OCI-LY7 (cell line): ENCODE data around the gene AZU1.

Source experiments
- EZH2phosphoT487 ChIP-seq: fragments of 200-600 bp; sonication (generic); IDR thresholded peaks from 2 replicates; pipeline ENCODE4 v1.6.1; 2018; ENCODE audit warnings: low read depth, borderline replicate concordance, mild to moderate bottlenecking, mixed run types, antibody characterized with exemption, low read length, moderate library complexity, mixed read lengths
- TF ChIP-seq, protein P1 (sequence below): fragments of 200-600 bp; sonication (generic); conservative IDR thresholded peaks from 2 replicates; pipeline ENCODE4 v1.5.1; 2014; ENCODE audit warnings: mild to moderate bottlenecking, antibody characterized with exemption, low read length, moderate library complexity, mixed read lengths

DNA sequence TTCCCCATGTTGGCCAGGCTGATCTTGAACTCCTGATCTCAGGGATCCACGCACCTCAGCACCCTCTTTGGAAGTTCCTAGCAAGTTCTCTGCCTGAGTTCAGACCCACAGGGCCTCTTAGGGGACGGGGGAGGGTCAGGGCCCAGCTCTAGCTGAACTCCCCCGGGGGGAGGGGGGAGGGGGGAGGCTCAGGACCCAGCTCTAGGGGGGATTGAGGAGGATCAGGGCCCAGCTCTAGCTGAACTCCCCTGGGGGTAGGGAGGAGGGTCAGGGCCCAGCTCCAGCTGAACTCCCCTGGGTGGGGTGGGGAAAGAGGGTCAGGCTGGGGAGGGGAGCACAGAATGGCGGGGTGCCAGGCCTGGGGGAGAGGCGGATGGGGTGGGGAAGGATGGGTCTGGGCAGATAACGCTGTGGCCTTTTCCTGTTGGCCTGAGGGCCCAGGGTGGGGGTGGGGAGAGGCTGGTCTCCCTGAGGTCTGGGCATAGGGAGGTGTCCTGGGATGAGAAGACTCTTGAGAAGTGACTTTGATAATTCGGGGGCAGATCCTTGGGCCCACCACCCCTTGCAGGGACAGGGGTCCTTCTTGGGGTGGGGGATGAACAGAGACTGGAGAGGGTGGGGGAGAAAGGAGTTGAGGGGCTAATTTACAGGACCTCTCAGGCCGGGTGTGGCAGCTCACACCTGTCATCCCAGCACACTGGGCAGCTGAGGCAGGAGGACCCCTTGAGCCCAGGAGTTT is 35.9 kb upstream of the AZU1 start:
- TF ChIP-seq, protein P1, sequence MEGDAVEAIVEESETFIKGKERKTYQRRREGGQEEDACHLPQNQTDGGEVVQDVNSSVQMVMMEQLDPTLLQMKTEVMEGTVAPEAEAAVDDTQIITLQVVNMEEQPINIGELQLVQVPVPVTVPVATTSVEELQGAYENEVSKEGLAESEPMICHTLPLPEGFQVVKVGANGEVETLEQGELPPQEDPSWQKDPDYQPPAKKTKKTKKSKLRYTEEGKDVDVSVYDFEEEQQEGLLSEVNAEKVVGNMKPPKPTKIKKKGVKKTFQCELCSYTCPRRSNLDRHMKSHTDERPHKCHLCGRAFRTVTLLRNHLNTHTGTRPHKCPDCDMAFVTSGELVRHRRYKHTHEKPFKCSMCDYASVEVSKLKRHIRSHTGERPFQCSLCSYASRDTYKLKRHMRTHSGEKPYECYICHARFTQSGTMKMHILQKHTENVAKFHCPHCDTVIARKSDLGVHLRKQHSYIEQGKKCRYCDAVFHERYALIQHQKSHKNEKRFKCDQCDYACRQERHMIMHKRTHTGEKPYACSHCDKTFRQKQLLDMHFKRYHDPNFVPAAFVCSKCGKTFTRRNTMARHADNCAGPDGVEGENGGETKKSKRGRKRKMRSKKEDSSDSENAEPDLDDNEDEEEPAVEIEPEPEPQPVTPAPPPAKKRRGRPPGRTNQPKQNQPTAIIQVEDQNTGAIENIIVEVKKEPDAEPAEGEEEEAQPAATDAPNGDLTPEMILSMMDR: no peak
- no peak for TF ChIP-seq EZH2phosphoT487
